HG03521 (cell line): Measurements from ENCODE around the gene MATK.
"Not testable (repeated sequence)": the region's sequence is repeated elsewhere in the genome, so short reads cannot be mapped to it uniquely, and the experiment has no call there.

ENCODE experiments used
- ATAC-seq: cut with Tn5 transposase; IDR thresholded peaks from one replicate; pipeline ENCODE4 v1.9.1; 2021; ENCODE audit warnings: mild to moderate bottlenecking, moderate library complexity; ENCODE audit not compliant: unreplicated experiment

The MATK gene

DNA sequence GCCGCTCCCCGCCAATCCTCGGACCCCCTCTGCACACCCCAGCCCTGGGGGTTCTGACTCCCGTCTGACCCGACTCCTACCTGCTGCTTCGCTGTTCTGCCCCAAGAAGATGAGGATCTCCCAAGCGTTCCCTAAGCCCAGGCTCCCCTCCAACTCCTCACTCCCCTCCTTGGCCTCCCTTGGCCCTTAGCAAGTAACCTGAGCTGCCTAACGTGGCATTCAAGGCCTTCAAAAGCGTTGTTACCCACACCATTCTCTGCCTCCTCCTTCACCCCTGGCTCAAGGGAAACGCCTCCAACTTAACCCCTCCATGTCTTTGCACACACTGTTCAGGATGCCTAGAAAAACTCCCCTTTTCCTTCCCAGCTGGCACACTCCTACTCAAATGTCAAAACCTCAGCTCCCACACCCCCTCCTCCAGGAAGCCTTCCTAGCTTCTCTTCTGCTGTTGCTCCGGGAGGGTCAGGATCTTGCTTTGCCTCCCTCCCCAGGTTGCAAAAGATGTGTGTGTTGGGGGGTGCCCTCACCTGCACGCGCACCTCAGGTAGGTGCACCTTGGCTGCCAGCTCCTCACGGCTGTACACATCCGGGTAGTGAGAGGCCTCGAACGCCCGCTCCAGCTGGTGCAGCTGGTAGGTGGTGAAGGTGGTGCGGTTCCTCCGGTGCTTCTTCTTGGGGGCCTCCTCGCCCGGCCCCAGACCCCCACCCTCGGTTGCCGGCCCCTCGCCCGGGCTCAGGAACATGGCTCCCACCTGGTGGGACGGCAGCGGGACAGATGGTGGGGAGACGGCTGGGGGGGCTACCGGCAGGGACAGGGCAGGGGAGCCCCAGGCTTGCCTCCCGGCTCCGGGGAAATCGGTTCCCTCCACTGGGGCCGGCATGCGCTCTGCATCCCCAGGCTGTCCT lies 14.9 kb downstream of the MATK start:
- ATAC-seq, result no peak

DNA sequence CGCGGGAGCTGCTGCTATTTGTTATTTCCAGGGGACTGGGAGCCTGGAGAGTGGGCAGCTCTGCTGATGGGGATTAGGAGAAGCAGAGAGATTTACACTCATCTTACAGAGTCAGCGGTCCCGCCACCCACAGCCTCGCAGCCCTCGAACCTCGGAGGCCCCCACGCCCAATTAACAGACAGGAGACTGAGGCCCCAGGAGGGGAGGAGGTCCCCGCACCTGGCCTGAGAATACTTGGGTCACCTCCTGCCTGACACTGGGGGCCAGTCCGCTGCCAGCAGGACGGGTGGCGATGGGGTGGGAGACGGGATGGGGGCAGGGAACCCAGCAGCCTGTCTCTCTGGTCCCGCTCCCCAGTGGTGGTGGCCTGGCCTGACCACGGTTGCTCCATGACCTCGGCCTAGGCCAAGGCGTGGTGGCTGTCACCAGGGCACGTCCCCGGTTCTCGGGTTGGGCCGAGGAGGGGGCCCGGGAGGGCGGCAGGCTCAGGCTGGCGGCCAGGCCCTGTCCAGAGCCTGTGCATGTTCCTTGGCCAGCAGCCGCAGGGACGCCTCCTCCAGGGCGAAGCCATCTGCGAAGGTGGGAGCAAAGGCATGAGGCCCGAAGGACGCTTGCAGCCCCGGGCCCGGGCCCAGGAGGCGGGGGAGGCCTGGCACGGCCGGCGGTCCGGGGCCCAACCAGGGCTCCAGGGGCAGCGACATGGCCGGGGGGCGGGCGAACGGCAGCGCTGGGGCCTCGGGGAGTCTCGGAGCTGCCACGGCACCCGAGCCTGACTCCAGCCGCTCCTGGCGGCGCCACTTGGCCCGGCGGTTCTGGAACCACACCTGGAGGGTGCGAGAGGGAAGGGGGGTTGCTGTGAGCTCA lies 15.8 kb downstream of the MATK start:
- ATAC-seq, result no peak

DNA sequence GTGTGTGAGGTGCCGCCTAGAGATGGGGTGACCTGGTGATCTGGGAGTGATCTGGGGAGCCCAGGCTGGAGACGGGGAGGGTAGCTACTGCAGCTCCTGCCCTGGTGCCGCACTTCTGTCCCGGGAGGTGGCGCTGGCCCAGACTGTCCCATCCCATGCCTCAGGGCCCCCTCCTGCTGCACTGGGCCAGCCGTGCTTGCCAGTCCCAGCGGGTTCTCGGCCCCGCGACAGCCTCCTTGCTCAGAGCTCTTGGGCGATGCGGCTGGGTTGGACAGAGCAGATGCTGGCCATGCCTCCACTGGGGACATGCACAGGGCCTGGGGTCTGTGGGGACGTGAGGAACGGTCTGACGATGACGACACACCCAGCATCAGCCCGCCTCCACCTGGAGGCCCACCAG lies 16.7 kb downstream of the MATK start:
- ATAC-seq, result no peak

DNA sequence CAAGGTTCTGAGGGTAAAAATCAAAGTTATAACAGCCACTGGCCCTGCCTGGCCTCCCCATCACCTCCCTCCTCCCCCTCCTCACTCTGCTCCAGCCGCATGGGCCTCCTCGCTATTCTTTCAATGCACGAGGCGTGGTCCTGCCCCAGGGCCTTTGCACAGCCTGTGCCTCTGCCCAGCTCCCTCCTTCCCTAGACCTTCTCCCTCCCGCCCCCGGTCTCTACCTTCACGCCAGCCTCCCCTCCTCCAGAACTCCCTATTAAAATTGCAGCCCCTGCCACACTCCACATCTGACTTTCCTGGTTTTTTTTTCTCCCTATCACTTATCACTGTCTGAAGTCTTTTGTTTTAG lies 17.5 kb downstream of the MATK start:
- no peak for ATAC-seq

DNA sequence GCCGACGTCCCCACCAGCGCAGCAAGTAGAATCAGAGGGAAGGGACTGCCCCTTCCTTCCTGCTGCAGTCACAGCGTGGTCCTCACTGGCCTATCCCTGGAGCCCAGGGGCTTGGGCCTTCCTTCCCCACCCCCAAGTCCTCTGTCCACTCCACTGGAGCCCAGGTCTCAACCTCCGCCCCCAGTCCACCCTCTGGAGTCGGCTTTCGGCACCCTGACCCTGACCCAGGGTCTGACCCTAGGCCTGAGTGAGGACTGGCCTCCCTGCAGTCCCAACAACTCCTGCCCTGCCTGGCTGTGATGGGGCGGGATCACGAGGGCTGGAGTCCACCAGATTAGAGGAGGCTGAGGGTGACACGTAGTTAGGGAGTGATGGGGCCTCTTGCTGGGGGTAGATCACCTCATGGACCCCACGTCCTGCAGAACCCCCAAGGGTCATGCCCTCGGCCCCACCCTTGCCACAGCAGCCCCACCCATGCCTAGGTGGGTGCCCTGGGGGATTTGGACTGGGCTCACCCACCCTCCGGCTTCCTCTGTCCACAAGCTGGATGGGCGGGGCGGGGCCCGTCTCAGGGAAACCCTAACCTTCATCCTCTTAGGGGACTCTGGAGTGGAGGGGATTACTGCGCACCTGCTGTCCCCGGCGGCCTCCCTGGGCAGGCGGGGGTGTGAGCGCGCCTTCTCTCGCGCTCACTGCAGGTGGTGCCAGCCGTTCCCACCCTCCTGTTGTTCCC lies 18.0 kb downstream of the MATK start:
- no peak for ATAC-seq

DNA sequence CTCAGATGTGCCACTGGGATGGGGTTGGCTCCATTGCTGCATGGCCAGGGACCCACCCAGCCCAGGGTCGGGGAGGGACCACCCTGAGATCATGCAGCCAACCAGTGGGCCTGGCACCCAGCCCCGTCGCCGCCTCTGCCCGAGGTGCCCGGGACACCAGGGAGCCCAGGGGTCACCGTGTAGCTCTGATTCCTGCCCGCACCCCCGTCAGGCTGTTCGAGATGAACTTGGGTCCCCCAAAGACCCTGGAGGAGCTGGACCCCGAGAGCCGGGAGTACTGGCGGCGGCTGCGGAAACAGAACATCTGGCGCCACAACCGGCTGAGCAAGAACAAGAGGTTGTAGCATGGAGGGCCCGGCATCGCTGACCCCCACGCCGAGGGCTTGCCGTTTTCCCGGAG lies 19.1 kb downstream of the MATK start:
- no peak for ATAC-seq

DNA sequence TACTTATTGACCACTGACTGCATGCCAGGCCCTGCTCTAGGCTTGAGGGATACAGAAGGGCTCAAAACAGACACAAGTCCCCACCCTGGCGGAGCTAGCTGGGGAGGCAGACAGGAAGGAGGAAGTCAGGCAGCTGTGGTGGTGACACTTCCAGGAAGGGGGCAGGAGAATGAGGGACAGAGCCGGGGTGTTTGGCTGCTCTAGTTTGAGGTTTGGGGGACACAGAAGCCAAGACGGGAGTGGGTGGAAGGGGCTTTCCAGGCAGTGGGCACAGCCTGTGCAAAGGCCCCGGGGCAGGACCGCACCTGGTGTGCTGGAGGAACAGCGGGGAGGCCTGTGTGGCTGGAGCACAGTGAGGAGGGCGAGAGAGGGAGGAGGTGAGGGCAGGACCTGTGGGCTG lies 19.7 kb downstream of the MATK start:
- no peak for ATAC-seq

DNA sequence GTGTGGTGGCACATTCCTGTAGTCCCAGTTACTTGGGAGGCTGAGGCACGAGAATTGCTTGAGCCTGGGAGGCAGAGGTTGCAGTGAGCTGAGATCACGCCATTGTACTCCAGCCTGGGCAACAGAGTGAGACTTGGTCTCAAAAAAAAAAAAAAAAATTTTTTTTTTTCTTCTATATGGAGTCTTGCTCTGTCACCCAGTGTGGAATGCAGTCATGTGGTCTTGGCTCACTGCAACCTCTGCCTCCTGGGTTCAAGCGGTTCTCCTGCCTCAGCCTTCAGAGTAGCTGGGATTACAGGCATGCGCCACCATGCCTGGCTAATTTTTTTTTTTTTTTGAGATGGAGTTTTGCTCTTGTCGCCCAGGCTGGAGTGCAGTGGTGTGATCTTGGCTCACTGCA lies 20.4 kb downstream of the MATK start:
- ATAC-seq, result not testable (repeated sequence)

DNA sequence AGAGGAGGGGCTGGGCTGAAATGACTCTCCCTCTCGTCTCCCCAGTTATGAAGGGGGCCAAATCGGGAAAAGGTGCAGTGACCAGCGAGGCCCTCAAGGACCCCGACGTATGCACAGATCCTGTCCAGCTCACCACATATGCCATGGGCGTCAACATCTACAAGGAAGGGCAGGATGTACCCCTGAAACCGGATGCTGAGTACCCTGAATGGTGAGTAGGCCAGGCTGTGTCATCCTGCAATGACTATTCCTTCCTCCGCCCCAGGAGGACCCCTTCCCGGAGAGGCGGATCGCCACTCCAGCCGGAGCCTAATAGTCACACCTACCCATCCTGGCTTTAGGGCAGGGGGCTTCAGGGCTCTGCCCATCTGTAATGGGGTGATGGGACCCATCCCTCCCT lies 21.1 kb downstream of the MATK start:
- no peak for ATAC-seq

DNA sequence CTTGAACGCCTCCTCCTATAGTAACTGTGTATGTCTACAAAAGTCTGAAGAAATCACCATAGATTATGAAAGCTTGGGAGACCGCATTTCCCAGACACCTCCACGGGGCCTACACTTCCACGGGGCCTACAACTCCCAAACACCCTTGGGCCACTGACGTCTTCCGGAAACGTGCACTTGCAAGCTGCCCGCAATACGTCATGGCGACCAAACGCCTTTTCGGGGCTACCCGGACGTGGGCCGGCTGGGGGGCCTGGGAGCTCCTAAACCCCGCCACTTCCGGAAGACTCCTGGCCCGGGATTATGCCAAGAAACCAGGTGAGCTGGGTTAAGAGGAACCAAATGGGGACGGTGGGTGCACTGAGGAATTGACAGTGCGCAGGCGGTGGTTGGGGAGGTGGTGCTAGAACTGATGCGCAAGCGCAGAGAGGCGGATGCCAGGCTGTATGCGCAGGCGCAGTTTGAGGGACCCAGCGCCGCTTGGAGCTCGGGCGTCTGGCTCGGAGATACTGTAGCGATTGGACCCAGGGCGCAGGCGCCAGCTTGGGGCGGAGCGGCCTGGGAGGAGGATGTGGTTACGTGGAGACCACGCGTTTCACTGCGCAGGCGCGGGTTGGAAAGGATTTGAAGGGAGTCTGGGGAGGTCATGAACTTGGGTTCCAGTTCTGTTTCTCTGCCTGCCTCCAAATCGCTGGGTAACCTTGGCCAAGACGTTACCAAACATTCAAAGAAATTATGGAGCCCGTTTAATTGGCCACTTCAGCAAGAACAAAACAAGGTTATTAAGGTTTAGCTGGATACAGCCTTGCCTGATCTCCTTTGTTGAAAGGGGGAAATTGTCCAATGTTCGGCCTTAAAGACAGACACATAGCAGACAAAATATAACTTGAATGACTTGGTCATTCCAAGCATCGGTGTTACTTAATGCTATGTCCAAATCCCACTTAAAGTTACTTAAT lies 23.4 kb downstream of the MATK start, which contains the start of gene MRPL54:
Gene MRPL54, plus strand, starts transcription at position 182 of the 959 bp plus-strand sequence. Its CDS starts 19 bp downstream, at position 201.
- ATAC-seq, result peak; percentile 77

DNA sequence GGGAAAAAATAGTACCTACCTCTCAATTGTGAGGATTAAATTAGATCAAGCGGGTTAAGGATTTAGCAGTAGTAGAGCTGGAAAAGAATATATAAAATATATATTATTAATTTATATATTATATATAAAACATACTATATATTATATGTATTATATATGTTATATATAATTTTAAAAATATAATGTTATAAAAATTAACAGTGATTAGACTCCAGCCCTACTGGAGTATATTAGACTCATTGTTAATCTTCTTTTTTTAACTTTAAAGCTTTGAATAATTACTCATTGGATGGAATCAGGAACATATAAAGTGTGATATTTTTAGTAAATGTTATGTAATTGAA lies 24.1 kb downstream of the MATK start:
- ATAC-seq, result no peak

DNA sequence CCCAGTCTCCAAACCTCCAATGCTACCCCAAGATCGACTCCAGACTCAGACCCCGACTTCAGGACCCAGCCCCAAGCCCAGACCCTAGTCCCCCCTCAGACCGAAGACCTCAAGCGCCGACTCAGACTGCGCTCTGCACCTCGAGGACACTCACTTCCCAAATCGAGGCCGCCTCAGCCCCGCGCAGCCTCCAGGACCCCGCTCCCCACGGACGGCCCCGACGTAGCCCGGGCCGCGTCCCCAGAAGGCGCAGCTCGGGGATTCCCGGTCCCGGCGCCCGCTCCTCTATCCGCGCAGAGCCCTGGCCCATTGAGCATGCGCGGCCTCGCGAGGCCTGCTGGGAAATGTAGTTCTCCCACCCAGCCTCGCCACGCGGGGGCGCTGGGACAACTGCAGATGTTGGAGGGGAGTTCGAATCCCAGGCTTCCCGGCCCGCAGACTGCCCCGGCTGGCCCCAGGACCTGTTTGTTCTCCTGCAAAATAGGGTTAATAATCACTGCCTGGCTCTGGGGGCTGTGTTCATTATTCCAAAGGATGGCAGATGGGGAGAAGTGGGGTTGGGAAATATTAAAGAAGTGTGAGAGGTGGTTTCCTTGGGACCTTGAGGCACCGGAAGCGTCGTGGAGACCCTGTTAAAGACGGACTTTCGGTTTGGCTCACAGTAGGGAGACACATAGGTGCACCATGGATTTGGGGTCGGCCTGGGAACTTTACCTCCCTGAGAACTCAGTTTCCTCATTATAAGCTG lies 24.6 kb downstream of the MATK start, which contains the start of gene APBA3:
Gene APBA3, minus strand, starts transcription at position 311 of the 748 bp plus-strand sequence. CDS start 1,428 bp downstream, outside the sequence.
- peak; percentile 55 for ATAC-seq

DNA sequence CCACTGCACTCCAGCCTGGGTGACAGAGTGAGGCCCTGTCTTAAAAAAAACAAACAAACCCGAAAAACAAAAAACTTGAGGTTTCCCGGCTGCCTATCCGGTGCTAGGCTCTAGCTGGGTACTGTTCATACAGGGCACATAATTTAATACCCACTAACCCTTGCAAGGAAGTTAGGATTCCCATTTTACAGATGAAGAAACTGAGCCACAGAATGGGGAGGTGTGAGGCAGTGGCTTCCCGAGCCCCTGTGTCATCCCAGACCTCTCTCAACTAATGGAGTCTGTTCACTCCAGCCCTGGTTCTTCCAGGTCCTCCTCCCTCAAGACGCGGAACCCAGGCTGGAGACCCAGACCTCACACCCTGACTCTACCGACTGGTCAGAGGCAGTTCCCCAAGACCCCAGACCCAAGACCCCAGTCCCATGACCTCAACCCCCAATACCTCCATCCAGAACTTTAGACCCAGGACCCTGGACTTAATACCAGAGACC lies 25.3 kb downstream of the MATK start:
- no peak for ATAC-seq

DNA sequence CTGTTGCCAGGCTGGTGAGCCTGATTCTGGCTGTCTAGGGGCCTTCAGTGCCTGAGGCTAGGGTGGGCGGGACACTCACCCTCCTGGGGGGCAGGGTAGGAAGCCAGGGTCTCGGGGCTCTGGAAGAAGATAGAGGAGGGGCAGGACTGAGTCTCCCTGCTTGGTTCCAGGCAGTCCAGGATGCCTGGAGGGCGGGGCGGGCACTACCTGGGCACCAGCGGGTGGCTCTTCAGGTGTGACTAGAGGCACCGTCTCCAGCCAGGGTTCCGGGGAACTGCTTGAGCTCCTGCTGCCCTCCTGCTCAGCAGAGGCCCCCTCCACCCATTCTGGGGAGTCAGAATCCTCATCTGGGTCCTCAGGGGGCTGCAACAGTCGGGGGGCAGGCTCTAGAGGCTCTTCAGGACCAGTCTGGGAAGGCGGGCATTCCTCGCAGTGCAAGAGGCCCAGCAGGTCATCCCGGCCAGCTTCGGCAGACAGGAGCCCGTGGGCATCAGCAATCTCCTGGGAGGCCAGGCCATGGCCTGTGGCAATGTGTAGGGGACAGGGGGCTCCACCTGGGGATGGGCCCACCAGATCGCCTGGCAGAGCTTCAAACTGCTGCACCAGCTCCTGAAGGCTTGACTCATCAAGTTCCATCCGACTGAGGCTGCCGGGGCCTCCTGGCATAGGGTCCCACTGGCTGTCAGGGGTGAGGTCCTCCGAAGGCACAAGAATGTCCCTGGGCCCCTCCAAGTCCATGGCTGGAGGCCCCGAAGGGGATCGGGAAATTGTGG lies 26.5 kb downstream of the MATK start:
- no peak for ATAC-seq

DNA sequence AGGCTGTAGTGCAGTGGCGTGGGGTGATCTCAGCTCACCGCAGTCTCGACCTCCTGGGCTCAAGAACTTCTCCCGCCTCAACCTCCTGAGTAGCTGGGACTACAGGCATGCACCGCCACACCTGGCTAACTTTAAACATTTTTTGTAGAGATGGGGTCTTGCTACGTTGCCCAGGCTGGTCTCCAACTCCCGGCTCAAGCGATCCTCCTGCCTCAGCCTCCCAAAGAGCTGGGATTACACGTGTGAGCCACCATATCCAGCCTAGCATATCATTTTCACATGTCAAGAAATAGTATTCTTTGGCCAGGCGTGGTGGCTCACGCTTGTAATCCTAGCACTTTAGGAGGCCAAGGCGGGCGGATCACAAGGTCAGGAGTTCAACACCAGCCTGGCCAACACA lies 27.9 kb downstream of the MATK start:
- not testable (repeated sequence) for ATAC-seq

DNA sequence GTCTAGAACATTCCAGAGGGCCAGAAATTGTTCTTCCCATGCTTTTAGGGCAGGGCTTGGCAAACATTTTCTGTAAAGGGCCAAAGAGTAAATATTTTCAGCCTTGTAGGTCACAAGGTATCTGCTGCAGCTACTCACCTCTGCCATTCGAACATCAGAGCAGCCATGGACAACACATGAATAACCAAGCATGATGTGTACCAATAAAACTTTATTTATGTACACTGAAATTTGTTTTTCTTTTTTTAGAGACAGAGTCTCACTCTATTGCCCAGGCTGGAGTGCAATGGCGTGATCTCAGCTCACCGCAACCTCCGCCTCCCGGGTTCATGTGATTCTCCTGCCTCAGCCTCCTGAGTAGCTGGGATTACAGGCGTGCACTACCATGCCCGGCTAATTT lies 28.5 kb downstream of the MATK start:
- ATAC-seq, result not testable (repeated sequence)

DNA sequence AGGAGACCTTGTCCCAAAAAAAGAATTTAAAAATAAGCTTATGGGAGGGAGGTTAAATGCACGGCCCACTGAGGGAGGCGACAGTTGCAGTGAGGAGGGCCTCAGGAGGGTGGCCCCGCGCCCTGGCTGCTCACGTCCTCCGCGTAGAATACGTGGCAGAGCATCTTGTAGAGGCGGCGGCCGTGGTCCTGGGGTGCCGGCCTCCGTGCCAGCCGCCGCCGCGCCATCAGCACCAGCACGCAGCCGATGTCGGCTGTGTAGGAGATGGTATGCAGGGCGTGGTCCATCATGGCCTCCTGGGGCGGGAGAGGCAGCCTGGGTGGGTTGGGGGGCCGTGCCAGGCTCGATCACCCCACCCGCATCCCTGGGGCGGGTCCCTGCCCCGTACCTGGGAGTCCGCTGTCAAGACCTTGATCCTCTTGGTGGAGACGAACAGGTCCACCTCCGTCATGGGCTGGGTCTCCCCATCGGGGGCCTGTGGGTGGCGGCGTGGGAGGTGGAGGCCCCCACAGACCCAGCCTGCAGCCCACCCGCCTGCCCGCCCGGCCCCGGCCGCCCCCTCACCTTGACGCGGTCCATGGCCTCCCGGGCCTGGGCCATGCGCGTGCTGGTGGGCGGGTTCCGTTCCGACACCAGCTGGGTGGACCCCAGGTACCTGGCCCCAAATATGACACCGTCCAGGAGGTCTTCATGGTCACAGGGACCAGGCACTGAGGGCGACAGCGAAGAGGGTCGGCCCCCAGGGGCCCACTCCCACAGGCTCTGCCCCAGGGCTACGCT lies 32.4 kb downstream of the MATK start:
- no peak for ATAC-seq

DNA sequence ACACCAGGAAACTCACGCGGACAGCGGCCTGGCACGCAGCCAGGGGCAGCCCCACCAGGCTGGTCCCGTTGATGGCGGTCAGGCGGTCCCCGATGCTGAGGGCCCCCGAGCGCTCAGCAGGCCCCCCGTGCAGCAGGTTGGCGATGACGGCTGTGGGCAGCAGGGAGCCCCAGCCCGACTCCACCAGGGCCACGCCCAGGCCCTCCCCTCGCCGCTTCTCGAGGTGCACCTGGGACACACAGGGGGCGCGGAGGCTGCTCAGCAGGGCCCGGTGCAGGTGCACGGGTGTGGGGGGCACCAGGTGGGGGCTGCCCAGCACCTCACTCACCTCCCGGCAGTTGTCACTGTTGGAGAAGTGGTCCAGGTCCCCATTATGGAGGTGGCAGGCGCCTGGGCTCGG lies 33.7 kb downstream of the MATK start:
- ATAC-seq, result no peak
